Activated B cell treated with CpG ODN at 0.5 μM for 24 hours (primary cell): Measurements from ENCODE around the gene CTSW. TPM values are rescaled to one million over a fixed set of nuclear protein-coding genes. Genes with fewer than 3 reads are reported as not detected.

ENCODE experiments used
- ATAC-seq: fragments of 200-7000 bp; cut with Tn5 transposase; one replicate; pipeline ENCODE4 v1.10.0; 2021; ENCODE audit warnings: low read depth, mild to moderate bottlenecking, moderate library complexity
- CTCF ChIA-PET: fragments of 350-600 bp; sonication (Branson Sonifier 250); formaldehyde crosslinking; loops from one replicate; lab custom pipeline; 2021; ENCODE audit warnings: antibody characterized with exemption; lab: Charles Lee
- POLR2A ChIA-PET: fragments of 350-600 bp; sonication (Branson Sonifier 250); formaldehyde crosslinking; loops from one replicate; lab custom pipeline; 2021; ENCODE audit warnings: antibody characterized with exemption; lab: Charles Lee
- DNase-seq: peaks from one replicate; pipeline ENCODE4 v3.0.0; 2022
- H3K27ac Mint-ChIP-seq: one replicate; pipeline ENCODE4 v1.8.0; 2020; ENCODE audit warnings: mixed read lengths
- H3K27me3 Mint-ChIP-seq: one replicate; pipeline ENCODE4 v1.8.0; 2021; ENCODE audit warnings: mixed read lengths
- H3K36me3 Mint-ChIP-seq: one replicate; pipeline ENCODE4 v1.8.0; 2021; ENCODE audit warnings: low read depth, mixed read lengths
- H3K4me1 Mint-ChIP-seq: one replicate; pipeline ENCODE4 v1.8.0; 2021; ENCODE audit warnings: mixed read lengths
- H3K4me3 Mint-ChIP-seq: one replicate; pipeline ENCODE4 v1.8.0; 2020; ENCODE audit warnings: mild to moderate bottlenecking, mixed read lengths
- H3K9me3 Mint-ChIP-seq: one replicate; pipeline ENCODE4 v1.8.0; 2020; ENCODE audit warnings: mixed read lengths
- intact Hi-C: fragments of 100-400 bp; cut with micrococcal nuclease; formaldehyde crosslinking; loops from one replicate; pipeline ENCODE4 v1.15.1; 2024
- total RNA-seq: library from RNA; stranded (reverse); gene quantifications from 2 replicates; pipeline ENCODE4 v1.2.3, GENCODE V29; 2022
- TF ChIP-seq, protein P1 (sequence below): fragments of 200-600 bp; IDR thresholded peaks from one replicate; pipeline ENCODE4 v1.8.0; 2022; ENCODE audit warnings: antibody characterized with exemption, mild to moderate bottlenecking

The CTSW gene
- total RNA-seq, 1 donor from 2014 or later, result 0.93 TPM

DNA sequence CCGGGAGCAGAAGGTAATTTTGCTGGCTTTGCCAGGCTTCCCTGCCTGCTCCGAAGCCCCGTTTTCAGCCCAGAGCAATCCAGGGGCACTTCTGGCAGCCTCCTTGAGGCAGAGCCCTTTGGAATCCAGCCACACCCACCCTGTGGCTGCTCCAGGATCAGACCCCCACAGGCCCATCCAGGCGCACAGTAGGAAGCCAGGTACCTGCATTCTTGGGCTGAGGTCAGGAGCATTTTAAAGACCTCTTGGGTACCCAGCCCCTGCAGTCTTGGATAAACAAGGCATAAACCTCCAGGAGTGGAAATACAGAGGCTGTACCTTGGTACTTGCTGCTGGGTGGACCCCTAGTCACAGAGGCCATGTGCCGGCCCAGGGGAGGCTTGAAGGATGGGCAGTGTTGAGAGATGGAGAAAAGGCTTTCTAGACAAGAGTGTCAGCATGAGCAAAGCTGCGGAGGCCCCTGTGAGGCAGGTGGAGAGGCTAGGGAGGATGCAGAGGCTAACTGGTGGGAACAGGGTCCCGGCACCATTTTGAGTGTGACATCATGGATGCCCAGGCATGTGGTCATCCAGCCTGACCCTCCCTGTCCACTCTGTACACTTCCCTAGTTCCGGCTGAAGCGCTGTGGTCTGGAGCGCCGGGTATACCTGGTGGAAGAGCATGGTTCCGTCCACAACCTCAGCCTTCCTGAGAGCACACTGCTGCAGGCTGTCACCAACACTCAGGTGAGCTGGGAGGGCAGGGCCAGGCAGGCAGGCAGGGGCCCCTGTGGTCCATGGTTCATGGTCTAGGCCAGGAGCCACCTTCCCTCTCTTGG, 15.5 kb upstream of the CTSW start:
- ATAC-seq, result no peak
- Mint-ChIP-seq H3K27ac (no peak overlapping the region), H3K4me1 (peaks cover 22% of the 10 kb centered on the region), H3K36me3 (peaks cover 54% of the 10 kb centered on the region), H3K27me3 (no peaks in the 10 kb centered on the region), H3K9me3 (no peaks in the 10 kb centered on the region), H3K4me3 (no peak overlapping the region)
- intact Hi-C loops, result no loop called here
- ChIA-PET CTCF (no interaction called here), POLR2A (no interaction called here)
- no peak for DNase-seq
- TF ChIP-seq, protein P1, sequence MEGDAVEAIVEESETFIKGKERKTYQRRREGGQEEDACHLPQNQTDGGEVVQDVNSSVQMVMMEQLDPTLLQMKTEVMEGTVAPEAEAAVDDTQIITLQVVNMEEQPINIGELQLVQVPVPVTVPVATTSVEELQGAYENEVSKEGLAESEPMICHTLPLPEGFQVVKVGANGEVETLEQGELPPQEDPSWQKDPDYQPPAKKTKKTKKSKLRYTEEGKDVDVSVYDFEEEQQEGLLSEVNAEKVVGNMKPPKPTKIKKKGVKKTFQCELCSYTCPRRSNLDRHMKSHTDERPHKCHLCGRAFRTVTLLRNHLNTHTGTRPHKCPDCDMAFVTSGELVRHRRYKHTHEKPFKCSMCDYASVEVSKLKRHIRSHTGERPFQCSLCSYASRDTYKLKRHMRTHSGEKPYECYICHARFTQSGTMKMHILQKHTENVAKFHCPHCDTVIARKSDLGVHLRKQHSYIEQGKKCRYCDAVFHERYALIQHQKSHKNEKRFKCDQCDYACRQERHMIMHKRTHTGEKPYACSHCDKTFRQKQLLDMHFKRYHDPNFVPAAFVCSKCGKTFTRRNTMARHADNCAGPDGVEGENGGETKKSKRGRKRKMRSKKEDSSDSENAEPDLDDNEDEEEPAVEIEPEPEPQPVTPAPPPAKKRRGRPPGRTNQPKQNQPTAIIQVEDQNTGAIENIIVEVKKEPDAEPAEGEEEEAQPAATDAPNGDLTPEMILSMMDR, result no peak

DNA sequence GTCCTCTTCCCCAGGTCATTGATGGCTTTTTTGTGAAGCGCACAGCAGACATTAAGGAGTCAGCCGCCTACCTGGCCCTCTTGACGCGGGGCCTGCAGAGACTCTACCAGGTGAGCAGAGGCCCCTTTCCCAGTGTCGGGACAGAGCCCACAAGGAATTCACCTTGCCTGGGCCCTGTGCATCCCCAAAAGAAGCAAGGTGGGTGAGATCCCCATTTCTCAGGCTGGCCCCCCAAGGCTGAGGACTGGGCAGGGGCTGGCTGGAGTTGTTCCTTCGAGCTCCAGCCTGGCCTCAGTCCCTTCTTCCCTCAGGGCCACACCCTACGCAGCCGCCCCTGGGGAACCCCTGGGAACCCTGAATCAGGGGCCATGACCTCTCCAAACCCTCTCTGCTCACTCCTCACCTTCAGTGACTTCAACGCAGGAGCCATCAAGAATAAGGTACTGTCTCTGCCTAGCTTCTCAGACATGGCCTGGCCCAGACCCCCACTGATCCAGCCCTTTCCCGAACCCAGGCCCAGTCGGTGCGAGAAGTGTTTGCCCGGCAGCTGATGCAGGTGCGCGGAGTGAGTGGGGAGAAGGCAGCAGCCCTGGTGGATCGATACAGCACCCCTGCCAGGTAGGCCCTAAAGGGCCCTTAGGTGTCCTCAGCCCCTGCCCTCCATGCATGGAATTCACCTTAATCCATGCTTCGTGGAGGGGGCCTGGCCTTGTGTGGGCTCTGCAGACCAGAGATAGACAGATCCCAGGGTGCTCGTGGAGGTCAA, 14.7 kb upstream of the CTSW start:
- no peaks in the 10 kb centered on the region for H3K9me3 Mint-ChIP-seq
- intact Hi-C loops, result no loop called here
- H3K4me1 Mint-ChIP-seq, result peaks cover 17% of the 10 kb centered on the region
- TF ChIP-seq, protein P1, result no peak
- ChIA-PET CTCF (no interaction called here), POLR2A (no interaction called here)
- ATAC-seq (no peak), DNase-seq (no peak)
- no peaks in the 10 kb centered on the region for H3K27me3 Mint-ChIP-seq
- no peak overlapping the region for H3K27ac Mint-ChIP-seq
- H3K4me3 Mint-ChIP-seq, result no peak overlapping the region
- H3K36me3 Mint-ChIP-seq, result peaks cover 53% of the 10 kb centered on the region

DNA sequence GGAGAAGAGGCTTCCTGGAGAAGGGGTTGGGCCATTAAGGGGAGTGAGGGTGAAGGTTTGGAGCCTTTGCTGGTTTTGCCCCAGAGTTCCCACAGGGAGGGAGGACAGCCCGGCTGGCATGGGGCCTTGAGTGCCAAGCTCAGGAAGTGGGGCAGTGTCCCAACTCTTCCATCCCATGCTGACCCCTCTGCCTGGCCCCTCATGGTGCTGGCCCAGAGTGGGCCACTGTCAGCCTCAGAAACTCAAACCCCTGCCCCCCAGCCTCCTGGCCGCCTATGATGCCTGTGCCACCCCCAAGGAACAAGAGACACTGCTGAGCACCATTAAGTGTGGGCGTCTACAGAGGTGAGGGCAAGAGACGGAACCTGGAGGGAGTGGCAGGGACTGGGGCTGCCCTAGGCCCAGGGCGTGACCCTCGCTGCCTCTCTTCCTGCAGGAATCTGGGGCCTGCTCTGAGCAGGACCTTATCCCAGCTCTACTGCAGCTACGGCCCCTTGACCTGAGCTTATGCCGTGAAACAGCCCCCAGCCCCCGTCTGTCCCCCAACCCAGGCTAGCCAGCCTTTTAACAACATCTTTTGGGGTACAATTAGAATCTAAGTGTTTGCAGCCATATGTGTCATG, 14.0 kb upstream of the CTSW start:
- H3K36me3 Mint-ChIP-seq, result peaks cover 48% of the 10 kb centered on the region
- no peak overlapping the region for H3K27ac Mint-ChIP-seq
- DNase-seq (no peak), ATAC-seq (no peak)
- ChIA-PET POLR2A (interaction anchor here (0.6 kb wide), 1 partner anchor 443 kb away, joined by 5 read pairs; the partner anchor contains the start of gene NEAT1), CTCF (no interaction called here)
- no peak overlapping the region for H3K4me3 Mint-ChIP-seq
- no peaks in the 10 kb centered on the region for H3K9me3 Mint-ChIP-seq
- H3K4me1 Mint-ChIP-seq, result peaks cover 16% of the 10 kb centered on the region
- intact Hi-C loops, result no loop called here
- H3K27me3 Mint-ChIP-seq, result no peaks in the 10 kb centered on the region
- TF ChIP-seq, protein P1, result no peak

DNA sequence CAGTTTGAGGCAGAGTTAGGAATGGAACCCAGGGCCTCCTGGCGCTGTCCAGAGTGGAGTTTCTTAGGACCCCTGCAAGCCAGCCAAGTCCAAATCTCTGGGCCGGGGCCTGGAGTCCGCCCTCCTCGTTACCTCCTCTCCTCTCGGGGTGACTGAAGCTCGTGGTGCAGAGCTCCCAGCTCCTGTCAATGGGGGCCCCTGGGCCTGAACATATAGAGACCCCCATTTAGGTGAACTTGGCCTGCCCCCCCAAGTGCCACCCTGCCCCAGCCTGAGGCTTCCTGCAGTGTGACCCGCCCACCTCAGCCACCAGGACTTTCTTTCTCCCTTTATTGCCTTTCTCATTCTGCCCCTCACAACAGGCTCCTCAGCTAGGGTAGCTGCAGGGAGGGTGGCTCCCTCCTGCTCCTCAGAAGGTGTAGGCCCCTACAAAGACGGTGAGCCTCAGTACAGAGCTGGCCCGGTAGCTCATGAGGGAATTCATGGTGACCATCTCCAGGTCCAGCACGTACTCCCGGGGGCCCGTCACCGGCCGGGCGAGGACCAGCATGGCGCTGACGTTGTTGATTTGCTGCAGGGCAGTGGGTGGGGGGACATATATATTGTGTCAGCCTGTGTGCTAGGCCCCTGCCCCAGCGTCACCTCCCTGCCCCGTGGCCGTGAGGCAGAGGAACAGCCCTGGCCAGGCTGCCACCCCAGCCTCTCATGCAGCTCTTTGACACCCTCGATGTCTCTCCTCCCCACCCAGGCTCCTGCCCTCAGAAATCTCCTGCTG, 12.9 kb upstream of the CTSW start:
- POLR2A ChIA-PET, result interaction anchor here (0.5 to 0.6 kb wide), 2 partner anchors 112 to 444 kb away, joined by 3 to 5 read pairs; partner anchors contain the start of gene NEAT1
- Mint-ChIP-seq H3K4me3 (no peak overlapping the region), H3K36me3 (peaks cover 48% of the 10 kb centered on the region), H3K27me3 (no peaks in the 10 kb centered on the region), H3K27ac (no peak overlapping the region), H3K4me1 (peaks cover 13% of the 10 kb centered on the region), H3K9me3 (no peaks in the 10 kb centered on the region)
- ATAC-seq (no peak), DNase-seq (no peak)
- TF ChIP-seq, protein P1, result no peak
- CTCF ChIA-PET, result no interaction called here
- intact Hi-C loops, result no loop called here
